GM12875 (cell line): ENCODE measurements around the gene DPH7.
"Not testable (repeated sequence)": the region's sequence is repeated elsewhere in the genome, so short reads cannot be mapped to it uniquely, and the experiment has no call there.

Source experiments
- H3K4me3 ChIP-seq: one replicate; pipeline ENCODE4 v1.5.1; 2011; ENCODE audit warnings: low read depth, low read length, control low read depth
- TF ChIP-seq, protein P1 (sequence below): IDR thresholded peaks from 2 replicates; pipeline ENCODE4 v1.5.1; 2011; ENCODE audit warnings: low read depth, mild to moderate bottlenecking, control low read depth, inconsistent platforms, low read length, moderate library complexity, borderline replicate concordance; ENCODE audit not compliant: insufficient read depth

The DPH7 gene

DNA sequence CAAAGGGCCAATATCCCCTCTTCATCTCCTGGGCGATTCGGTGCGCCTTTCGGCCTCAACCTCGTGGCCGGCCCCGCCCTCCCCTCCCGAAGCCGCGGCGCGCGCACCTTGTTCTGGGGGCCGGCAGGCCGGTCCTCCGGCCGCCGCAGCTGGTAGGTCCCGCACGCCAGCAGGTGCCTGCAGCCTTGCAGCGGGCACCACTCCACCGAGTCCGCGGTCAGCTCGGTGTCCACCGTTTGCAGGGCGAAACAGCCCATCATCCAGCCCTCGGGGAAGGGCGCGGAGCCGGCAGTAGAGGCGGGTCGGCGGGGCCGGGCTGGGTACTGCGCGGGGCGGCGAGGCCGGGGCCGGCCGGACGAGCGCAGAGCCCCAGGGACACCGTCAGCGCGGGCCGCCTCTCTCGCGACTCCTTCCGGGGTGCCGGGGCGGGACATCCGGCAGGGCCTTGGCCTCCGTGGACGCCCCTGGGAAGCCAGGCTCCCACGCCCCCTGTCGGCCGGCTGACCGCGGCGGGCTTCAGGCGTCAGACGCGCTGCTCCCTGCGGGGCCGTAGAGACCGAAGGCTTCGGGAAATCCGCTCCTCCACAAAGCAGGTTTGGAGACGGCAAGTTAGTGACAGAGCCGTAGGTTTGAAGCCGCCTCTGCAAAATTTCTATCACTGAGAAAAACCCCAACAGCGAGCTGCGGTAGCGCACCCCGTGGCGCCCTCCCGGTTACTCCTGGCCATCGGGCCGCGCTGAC is at the start of gene DPH7:
Gene DPH7, minus strand, starts transcription at position 408 of the 741 bp plus-strand sequence. Its CDS starts 148 bp downstream, at position 260.
- H3K4me3 ChIP-seq: peak within 1 kb of the TSS; percentile 98
- TF ChIP-seq, protein P1, sequence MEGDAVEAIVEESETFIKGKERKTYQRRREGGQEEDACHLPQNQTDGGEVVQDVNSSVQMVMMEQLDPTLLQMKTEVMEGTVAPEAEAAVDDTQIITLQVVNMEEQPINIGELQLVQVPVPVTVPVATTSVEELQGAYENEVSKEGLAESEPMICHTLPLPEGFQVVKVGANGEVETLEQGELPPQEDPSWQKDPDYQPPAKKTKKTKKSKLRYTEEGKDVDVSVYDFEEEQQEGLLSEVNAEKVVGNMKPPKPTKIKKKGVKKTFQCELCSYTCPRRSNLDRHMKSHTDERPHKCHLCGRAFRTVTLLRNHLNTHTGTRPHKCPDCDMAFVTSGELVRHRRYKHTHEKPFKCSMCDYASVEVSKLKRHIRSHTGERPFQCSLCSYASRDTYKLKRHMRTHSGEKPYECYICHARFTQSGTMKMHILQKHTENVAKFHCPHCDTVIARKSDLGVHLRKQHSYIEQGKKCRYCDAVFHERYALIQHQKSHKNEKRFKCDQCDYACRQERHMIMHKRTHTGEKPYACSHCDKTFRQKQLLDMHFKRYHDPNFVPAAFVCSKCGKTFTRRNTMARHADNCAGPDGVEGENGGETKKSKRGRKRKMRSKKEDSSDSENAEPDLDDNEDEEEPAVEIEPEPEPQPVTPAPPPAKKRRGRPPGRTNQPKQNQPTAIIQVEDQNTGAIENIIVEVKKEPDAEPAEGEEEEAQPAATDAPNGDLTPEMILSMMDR: peak; percentile 97

DNA sequence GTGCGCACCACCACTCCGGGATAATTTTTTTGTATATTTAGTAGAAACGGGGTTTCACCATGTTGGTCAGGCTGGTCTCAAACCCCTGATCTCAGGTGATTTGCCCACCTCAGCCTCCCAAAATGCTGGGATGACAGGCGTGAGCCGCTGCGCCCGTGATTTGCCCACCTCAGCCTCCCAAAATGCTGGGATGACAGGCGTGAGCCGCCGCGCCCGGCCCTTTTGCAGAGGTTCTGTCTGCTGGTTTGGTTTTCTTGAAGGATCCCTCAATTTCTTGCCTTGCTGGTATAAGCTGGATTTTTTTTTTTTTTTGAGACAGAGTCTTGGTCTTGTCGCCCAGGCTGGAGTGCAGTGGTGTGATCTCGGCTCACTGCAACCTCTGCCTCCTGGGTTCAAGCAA is 48.7 kb upstream of the DPH7 start:
- H3K4me3 ChIP-seq: not testable (repeated sequence)

DNA sequence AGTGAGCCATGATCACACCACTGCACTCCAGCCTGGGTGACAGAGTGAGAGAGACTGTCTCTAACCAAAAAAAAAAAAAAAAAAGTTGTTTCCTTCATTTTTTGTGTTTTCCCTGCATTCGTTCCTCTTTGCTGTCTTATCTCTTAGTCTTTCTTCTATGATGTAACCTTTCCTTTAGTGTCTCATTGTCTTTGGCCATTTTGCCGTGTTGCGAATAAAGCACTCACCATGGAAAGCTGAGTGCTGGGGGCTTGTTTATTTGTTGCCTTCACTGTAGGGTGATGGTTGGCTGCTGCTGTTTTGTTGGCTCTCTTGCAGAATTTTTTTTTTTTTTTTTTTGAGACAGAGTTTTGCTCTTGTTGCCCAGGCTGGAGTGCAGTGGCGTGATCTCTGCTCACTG is 47.7 kb upstream of the DPH7 start:
- TF ChIP-seq, protein P1: no peak

DNA sequence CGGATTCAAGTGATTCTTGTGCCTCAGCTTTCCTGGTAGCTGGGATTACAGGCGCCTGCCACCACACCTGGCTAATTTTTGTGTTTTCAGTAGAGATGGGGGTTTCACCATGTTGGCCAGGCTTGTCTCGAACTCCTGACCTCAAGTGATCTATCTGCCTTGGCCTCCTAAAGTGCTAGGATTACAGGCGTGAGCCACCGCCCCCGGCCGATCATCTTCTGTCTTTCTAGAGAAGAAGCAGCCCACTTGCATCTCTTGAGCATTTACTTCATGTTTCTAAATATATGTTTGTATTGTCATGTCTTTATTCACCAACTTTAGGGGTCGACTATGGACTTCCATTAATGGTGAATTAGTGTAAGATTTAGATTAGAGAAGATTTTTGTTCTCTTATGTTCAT is 43.5 kb upstream of the DPH7 start:
- H3K4me3 ChIP-seq: not testable (repeated sequence)

More for the DNA sequence above, 47.7 kb upstream of the DPH7 start:
- H3K4me3 ChIP-seq: no peak overlapping the region

DNA sequence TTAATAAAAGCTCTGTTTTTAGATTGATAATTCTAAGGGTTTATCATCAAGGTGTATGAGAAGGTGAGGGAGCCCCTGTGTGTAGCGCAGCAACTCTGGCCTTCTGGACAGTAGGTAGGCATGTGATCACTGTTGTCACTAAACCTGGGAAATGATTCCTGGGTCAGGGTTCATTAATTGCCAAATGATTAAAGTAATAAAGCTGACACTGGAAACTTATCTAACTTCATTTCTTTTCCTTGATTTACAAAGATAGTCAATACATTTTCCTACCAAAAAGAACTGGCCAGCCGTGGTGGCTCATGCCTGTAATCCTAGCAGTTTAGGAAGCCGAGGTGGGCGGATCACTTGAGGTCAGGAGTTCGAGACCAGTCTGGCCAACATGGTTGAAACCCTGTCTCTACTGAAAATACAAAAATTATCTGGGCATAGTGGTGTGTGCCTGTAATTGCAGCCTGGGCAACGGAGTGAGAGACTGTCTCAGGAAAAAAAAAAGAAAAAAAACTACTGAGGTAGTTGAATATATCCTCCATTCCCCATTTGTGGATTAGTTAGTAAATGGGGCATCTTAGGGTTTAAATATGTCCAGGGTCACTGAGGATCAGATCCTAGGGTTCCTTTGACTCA is 42.5 kb upstream of the DPH7 start:
- TF ChIP-seq, protein P1: peak; percentile 15; the same call in 1 of the 2 replicates
- H3K4me3 ChIP-seq: no peak overlapping the region

DNA sequence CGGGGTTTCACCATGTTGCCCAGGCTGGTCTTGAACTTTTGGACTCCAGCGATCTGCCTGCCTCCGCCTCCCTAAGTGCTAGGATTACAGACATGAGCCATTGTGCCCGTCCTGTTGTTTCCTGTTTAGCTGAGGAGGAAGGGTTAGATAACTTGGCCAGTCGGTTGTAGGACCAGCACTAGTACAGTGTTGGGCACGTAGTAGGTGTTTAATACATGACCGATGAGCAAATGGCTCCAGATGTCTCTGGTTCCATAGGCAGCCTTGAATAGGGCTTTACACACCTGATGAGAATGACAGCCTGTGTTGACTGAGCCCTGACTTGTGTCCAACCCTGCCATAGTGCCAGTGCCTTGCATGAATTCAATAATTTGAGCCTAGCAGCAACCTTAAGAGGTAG is 41.9 kb upstream of the DPH7 start:
- TF ChIP-seq, protein P1: no peak
- H3K4me3 ChIP-seq: no peak overlapping the region

DNA sequence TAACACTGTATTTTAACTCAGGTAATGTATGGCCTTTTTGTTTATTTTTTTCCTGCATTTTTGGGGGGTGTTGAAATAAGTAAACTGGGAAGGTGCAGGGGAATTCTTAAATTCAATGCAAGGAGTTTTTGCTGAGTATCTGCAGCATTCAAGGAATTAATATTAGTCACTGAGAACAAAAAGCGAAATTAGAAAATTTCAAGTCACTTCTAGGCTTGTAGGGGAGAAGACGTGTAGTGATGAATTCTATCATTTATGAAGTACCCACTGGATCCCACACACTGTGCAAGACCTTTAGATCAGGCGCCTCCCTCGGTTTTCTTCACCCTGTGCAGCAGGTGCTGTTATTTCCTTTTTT is 41.3 kb upstream of the DPH7 start:
- TF ChIP-seq, protein P1: no peak
- H3K4me3 ChIP-seq: peak overlapping the region; percentile 77

DNA sequence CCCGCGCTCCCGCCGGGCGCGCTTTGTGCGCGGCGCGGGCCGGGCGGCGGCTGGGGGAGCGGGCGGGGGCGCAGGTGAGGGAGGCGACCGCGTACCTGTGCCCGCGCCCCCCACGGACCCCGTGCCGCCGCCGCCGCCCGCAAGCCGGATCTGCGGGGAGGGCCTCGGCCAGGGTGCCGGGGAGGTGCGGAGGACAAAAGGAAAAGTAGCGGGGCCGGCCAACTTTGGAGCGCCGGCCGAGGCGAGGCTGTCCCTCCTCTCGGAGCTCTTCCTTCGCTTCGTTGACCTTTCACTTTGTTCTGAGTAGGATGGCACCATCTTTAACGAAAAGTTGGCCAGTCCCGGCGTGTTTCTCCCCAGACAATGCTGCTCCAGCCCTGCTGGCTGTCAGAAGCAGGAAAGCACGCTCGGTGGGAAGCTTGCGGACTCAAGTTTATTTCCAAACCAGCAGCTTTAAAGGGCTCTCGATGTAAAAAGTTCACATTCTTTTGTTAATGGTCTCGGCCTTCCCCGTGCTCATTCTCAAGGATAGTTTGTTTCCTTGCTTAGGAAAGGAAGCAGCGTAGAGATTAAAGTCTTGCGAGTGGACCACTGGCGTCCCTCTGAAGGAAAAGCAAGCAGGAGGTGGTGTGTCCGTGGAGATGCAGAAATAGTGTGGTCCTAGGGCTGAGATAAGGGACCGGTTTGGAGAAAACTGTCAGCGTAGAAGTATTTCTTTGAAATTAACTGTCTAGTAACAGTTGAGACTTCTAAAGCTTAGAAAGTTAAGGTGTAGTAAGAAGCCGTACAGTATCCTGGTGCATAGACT is 40.7 kb upstream of the DPH7 start:
- TF ChIP-seq, protein P1: no peak
- peak overlapping the region; percentile 77 for H3K4me3 ChIP-seq
